GM18507 (cell line): ENCODE data around the gene BCAS3.

Experiments used
- DNase-seq: peaks from one replicate; pipeline ENCODE4 v3.0.0; 2011; ENCODE audit warnings: low read depth; ENCODE audit not compliant: insufficient read length; ENCODE audit errors: extremely low spot score
- FAIRE-seq: peaks from 2 replicates; lab custom pipeline; 2011; peaks lifted over from hg19 to GRCh38; lab: Jason Lieb, UNC

BCAS3 gene

GRCh38 chr17:61400717-61401388 is 723.2 kb downstream of the BCAS3 start:
- DNase-seq (no peak), FAIRE-seq (no peak)

GRCh38 chr17:61401389-61402072 is 723.9 kb downstream of the BCAS3 start:
- DNase-seq: no peak

GRCh38 chr17:61402073-61402541 is 724.5 kb downstream of the BCAS3 start:
- FAIRE-seq (no peak), DNase-seq (no peak)

More at GRCh38 chr17:61401389-61402072, 723.9 kb downstream of the BCAS3 start:
- FAIRE-seq: no peak

- FAIRE-seq (no peak), DNase-seq (no peak)
These were observed 725.5 kb downstream of the BCAS3 start for GRCh38 chr17:61402978-61403800.

GRCh38 chr17:61403801-61404662 is 726.4 kb downstream of the BCAS3 start:
- DNase-seq: no peak
- no peak for FAIRE-seq

- DNase-seq (no peak), FAIRE-seq (no peak)
These were observed 726.9 kb downstream of the BCAS3 start for GRCh38 chr17:61404663-61404912.

- FAIRE-seq: no peak
- DNase-seq: no peak
These were observed 727.4 kb downstream of the BCAS3 start for GRCh38 chr17:61404913-61405685.

- FAIRE-seq (no peak), DNase-seq (no peak)
These were observed 728.3 kb downstream of the BCAS3 start for GRCh38 chr17:61405686-61406536.

GRCh38 chr17:61406537-61406845 is 728.8 kb downstream of the BCAS3 start:
- FAIRE-seq (no peak), DNase-seq (no peak)

GRCh38 chr17:61406971-61407911 is 729.6 kb downstream of the BCAS3 start:
- FAIRE-seq (no peak), DNase-seq (no peak)

- FAIRE-seq: no peak
- DNase-seq: no peak
These were observed 730.7 kb downstream of the BCAS3 start for GRCh38 chr17:61408151-61409041.

GRCh38 chr17:61409301-61410112 is 731.9 kb downstream of the BCAS3 start:
- no peak for DNase-seq

GRCh38 chr17:61410141-61411010 is 732.7 kb downstream of the BCAS3 start:
- FAIRE-seq (peak; percentile 33), DNase-seq (no peak)

More at GRCh38 chr17:61409301-61410112, 731.9 kb downstream of the BCAS3 start:
- peak; percentile 39 for FAIRE-seq

GRCh38 chr17:61411011-61411260 is 733.3 kb downstream of the BCAS3 start:
- no peak for FAIRE-seq
- no peak for DNase-seq
